Pons (tissue), 1 donor: ENCODE results near the gene GPA33.

Source experiments
- DNase-seq: peaks from one replicate; pipeline ENCODE4 v3.0.0-alpha.2; 2016; ENCODE audit warnings: low spot score

Gene GPA33

GRCh38 chr1:167117225-167117624, 27.0 kb upstream of the GPA33 start:
- no peak for DNase-seq

DNA sequence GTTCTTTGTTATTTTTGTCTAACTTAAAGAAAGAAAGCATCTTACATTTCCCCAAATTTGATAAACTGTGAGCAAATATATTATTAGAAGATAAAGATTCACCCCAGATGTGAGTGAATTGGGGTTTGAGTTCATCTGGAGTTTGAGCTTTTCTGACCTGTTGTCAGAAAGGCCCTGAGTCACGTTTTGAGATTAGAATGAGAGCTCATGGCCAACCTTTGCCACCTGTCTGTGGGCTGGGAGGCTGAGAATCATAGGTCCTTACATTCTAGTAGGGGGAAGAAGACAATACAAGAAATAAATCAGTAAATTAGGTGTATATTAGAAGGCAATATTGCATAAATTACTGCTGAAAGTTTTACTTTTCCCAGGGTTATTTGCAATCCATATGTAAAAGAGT, 26.0 kb upstream of the GPA33 start:
- no peak for DNase-seq

DNA sequence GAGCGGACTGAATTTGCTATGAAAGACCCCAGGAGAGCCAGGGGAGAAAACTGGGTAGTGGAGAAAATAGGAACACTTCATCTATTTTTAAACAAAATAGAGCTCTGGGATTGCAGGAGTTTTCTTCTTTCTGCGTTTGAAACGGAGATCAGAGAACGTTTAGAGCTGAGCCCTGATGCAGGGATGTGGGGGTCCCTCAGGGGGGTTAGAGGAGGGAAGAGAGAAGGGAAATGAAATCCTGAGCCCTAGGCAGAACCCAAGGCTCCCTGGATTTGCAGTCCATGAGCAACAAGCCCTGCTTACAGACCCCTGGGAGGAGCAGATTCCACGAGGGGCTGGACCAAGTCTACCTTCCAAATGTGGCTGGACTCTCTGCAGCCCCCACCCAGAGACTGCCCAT, 25.5 kb upstream of the GPA33 start:
- no peak for DNase-seq

DNA sequence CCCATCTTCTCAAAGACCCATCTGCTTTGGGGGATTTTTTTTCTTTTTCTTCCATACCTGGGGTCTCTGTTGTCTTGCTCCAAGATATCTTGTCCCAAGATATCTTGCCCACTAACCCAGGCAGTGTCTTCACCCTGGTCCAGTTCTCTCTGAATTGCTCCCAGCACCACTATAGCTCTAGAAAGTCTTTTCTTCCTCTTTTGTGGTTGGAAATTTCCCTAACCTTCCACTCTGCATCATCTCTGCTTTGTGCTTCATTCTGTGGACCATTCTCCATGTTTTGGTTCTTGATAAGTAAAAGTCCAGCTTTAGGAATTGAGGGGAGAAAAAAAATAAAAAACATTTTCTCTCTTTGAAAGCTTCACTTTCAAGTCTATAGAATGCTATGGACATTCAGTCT, 24.5 kb upstream of the GPA33 start:
- DNase-seq, result no peak

GRCh38 chr1:167111868-167112709, 21.9 kb upstream of the GPA33 start:
- no peak for DNase-seq

DNA sequence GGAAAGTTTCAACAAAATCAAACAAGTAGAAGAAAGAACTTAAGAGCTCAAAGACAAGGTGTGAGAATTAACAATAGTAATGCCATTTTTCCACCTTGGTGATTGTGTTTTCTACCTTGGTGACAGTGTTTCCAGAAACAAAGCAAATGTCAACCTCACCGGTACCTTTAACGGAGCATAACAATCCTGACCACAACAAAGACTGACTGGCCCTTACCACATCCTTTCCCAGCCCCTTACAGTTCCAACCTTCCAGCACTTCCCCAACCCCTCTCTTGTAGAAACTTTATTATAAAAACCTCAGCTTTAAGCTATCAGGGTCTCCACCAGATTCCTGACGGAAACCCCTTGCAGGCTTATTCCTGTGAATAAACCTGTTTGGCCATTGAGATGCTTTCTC, 20.4 kb upstream of the GPA33 start:
- DNase-seq, result no peak

DNA sequence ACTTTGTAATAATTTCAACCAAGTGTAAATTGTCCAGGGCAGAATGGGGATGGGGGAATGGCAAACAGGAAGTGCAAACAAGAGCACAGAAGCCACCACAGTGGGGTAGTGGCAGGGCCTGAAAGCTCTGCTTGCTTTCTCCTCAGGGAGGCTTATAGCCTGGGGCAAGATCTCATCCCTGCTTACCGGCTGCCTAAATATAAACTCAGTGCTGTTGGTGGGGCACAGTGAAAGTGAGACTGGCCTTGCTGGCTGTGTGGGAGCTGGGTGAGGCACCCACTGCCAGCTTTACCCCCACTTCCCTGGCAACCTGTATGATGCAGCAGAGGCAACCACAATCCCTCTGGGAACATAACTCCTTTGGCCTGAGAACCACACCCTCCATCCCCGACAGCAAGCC, 18.9 kb upstream of the GPA33 start:
- no peak for DNase-seq

- no peak for DNase-seq
Measured at GRCh38 chr1:167107456-167107855, 17.3 kb upstream of the GPA33 start.

DNA sequence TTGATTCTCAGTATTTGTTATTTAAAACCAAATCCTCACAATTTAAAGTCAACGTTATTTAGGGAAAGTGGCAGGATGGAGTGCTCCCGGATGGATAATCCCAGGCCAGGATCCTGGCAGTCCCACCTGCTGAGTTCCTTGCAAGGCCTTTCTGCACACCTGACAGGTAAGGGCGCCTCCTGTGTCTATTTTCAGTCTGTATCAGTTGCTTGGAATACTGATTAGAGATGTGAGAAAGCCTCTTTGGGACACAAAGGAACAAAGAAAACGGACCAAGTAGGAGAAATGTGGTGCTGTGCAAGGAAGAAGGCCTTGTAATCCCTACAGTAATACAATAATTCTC, 15.9 kb upstream of the GPA33 start:
- DNase-seq, result no peak

- DNase-seq, result peak; percentile 11
Measured at GRCh38 chr1:167105271-167106118, 15.3 kb upstream of the GPA33 start.

GRCh38 chr1:167104256-167104633, 14.1 kb upstream of the GPA33 start:
- no peak for DNase-seq

DNA sequence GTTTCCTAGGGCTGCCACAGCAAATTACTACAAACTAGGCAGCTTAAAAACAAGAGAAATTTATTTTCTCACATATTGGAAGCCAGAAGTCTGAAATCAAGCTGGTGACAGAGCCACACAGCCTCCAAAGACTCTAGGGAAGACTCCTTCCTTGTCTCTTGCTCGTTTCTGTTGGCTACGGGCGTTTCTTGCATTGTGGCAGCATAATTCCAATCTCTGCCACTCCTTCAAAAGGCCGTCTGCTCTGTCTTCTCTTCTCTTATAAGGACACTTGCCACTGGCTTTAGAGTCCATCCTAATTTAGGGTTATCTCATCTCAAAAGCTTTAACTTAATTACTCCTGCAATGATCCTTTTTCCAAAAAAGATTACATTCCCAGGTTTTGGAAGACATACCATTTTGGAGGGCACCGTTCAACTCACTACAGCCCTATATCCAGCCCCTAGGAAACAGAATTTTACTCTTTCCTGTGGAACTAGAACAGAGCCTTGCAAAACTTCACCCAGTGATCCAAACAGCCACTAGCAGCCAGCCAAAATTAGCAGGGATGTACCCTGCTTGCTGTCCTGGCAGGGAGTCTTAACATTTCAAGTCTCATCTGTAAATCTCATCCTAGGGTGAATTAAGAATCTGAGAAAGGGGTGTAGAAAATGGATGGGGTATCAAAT, 12.9 kb upstream of the GPA33 start:
- no peak for DNase-seq

- DNase-seq, result no peak
Measured at GRCh38 chr1:167101754-167102153, 11.6 kb upstream of the GPA33 start.

DNA sequence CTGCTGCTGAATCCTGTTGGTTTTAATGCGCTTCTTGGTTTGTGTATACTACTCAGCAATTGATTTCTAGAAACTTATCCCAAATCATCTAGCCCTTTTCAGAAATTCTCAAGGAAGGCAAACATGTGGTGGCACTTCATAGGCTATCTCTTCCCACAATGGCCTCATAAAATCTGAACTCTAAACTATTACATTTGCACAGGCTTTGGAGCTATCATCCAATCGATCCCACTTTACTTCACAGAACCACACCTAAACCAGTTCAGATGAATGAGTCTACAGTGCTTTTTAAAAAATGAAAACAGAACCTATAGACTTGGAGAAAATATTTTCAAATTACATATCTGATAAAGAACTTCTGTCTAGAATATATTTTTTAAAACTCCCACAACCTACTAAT, 10.6 kb upstream of the GPA33 start:
- no peak for DNase-seq

- DNase-seq, result no peak
Measured at GRCh38 chr1:167099851-167100250, 9.7 kb upstream of the GPA33 start.

DNA sequence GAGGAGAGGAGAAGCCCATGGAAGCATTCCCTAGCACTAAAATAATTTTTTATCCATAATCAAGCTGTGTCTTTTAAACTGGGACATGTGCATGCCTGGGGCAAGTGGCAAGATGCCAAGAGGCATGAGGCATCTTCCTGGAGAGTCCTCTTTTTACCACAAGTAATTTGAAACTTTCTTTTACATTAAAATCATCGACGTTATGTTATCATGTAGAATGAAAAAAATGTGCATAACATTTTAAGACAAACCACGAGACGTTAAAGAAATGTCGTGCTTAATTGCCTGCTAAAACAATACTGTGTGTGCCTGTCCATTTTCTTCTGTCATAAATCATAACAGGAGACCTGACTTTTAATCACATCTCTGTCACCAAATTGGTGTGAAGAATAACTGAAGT, 5.2 kb upstream of the GPA33 start:
- DNase-seq, result no peak

GRCh38 chr1:167094690-167095089, 4.5 kb upstream of the GPA33 start:
- DNase-seq, result no peak

- DNase-seq, result no peak
Measured at GRCh38 chr1:167093846-167094516, 3.8 kb upstream of the GPA33 start, which contains the start of gene STYXL2. Gene STYXL2 (plus strand): TSS chr1:167094075. CDS start chr1:167094850, 775 bp downstream.

DNA sequence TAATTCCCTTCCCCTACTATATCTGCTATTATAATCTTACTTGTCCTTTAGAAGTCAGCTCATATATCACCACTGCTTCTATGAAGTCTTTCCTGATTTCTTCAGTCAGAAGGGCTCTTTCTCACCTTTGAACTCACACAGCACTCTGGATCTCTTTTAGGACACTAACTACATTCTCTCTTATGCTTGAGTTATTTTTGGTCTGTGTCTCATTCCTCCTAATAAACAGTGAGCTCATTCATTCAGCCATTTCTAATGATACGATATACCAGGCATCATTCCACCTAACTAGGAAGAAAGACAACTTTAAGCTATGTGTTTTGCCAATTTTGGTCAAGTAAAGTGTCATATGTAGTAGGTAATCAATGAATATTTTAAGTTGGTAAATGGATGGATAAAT, 2.5 kb upstream of the GPA33 start:
- no peak for DNase-seq

DNA sequence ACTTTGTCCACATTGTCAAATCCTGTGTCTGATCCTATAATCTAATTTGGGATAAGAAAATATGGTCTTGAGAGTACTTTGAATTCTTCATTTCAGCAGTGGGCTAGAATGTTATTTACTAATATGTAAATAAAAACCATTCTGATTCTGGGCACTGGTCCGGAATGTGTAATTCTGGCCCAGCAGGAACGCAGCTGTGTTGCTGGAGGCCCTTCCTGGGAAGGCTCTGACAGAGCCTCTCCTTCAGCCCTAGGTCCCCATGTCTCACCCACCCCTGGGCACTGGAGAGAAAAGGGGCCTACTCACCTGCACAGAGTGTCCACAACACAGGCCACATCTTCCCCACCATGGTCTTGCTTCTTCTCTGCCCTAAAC, 251 bp downstream of the GPA33 start:
- no peak for DNase-seq

- no peak for DNase-seq
Measured at GRCh38 chr1:167088746-167089417, 1.3 kb downstream of the GPA33 start.

DNA sequence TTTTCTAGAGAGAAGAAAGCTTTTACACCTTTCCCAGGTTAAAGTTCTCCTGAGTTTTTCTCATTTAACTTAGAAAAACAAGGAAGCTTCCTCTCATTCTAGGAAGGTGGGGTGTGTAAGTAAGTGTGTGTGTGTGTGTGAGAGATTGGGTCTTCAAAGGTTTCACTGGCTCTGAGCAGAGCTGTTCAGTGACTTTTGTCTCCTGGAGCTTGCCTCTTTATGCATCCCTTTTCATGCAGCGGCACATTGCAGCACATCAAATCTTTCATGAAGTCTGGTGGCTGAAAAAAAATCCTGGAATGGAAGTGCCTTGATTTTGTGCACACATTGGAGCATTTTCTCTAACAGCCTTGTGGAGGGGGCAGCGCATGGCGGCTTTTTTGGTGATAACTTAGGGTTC, 3.4 kb downstream of the GPA33 start:
- no peak for DNase-seq
